ENCODE results near the gene SHTN1.

SHTN1 gene

DNA sequence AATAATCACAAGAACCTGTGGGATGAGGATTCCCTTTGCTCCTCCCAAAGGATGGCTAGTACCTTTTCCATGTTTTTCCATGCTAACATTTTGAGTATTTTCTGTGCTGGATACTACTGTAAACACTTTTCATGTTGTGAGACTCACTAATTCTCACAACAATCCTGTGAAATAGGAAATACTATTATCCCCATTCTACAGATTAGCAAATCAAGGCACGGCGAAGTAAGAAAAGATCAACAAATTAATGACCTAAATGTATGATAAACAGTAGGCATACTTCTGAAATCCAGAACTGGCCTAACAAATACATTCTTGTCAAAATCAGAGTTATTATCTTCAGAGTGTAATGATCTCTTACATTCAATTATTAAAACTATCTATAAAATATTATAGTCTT lies 86.4 kb downstream of the SHTN1 start:
- TF ChIP-seq, protein P1, sequence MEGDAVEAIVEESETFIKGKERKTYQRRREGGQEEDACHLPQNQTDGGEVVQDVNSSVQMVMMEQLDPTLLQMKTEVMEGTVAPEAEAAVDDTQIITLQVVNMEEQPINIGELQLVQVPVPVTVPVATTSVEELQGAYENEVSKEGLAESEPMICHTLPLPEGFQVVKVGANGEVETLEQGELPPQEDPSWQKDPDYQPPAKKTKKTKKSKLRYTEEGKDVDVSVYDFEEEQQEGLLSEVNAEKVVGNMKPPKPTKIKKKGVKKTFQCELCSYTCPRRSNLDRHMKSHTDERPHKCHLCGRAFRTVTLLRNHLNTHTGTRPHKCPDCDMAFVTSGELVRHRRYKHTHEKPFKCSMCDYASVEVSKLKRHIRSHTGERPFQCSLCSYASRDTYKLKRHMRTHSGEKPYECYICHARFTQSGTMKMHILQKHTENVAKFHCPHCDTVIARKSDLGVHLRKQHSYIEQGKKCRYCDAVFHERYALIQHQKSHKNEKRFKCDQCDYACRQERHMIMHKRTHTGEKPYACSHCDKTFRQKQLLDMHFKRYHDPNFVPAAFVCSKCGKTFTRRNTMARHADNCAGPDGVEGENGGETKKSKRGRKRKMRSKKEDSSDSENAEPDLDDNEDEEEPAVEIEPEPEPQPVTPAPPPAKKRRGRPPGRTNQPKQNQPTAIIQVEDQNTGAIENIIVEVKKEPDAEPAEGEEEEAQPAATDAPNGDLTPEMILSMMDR (IDR thresholded peaks at IDR 0.05; ENCODE audit: low read depth, low read length), result no peak
- no peak overlapping the region for H3K4me3 ChIP-seq (ENCODE audit: low read depth, low read length)

DNA sequence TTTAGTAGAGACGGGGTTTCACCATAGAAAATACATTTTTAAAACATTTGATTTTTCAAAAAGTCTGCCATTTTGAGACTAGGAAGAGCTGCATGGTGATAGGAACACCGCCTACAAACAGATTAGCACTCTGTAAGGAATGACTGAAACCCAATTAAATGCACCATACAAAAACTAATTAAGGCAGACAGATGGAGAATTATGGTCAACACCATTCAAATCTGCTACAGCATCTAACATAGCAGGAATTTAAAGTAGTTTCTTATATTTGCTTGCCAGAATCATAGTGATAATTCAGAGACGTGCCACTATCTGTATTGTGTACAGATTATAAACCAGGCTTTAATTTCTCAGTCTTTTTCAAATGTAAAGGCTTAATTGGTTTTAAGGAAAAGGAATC lies 87.5 kb downstream of the SHTN1 start:
- TF ChIP-seq, protein P1 (IDR thresholded peaks at IDR 0.05; ENCODE audit: low read depth, low read length), result no peak
- H3K4me3 ChIP-seq (ENCODE audit: low read depth, low read length), result no peak overlapping the region

DNA sequence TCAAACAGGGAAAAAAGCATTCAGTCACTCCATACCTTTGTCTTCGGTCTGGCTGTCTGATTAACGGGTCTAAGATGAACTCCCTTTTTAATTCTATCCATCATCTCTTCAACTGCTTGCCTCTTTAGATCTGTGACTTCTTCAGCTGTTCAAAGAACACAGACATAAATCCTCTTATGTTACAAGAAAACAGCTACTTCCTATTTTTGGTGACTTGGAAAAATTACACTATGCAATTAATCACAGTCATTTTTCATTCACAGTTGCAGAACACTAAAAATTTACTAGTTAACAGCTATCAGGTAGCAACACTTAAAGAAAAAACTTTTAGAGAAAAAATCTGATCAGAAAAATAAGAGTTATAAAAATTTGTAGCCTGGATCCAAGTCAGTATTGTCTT lies 89.6 kb downstream of the SHTN1 start:
- H3K4me3 ChIP-seq (ENCODE audit: low read depth, low read length), result no peak overlapping the region
- TF ChIP-seq, protein P1 (IDR thresholded peaks at IDR 0.05; ENCODE audit: low read depth, low read length), result no peak

DNA sequence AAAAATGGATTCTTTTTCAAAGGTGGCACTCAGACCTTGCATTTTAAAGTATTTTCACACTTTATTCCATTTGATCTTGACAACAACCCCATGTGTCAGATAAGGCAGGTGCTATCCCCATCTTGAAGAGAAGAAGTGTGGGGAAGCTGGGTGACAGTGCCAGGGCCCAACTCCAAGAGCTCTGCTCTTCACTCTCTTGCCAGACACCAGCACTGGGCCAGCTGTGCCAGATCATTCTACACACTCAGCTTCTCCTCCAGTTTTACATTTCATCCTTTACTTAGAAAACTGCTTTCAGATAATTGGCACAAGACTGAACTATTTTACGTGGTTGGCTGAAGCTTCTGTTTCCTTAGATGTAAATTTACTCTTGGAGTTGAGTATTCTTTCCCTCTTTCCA lies 91.3 kb downstream of the SHTN1 start:
- H3K4me3 ChIP-seq (ENCODE audit: low read depth, low read length), result no peak overlapping the region
- TF ChIP-seq, protein P1 (IDR thresholded peaks at IDR 0.05; ENCODE audit: low read depth, low read length), result no peak

DNA sequence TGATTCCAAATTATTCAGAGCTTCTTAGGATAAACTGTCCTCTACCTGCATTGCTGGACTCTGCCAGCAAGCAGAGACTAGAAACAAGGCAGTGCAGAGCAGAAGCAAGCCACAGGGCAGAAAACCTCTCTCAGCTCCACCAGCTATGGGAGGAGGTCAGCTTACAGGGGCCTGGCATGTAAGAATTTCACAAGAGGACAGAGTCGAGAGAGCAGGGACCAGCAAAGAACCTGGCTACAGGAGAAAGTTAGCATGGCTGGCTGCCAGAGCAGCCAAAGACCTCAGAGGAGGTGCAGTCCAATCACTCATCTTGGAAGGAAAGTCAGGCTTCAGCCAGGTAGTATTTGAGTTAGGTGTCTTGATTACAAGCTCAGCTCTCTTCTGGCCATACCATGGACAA lies 92.8 kb downstream of the SHTN1 start:
- TF ChIP-seq, protein P1 (IDR thresholded peaks at IDR 0.05; ENCODE audit: low read depth, low read length), result no peak
- H3K4me3 ChIP-seq (ENCODE audit: low read depth, low read length), result no peak overlapping the region

DNA sequence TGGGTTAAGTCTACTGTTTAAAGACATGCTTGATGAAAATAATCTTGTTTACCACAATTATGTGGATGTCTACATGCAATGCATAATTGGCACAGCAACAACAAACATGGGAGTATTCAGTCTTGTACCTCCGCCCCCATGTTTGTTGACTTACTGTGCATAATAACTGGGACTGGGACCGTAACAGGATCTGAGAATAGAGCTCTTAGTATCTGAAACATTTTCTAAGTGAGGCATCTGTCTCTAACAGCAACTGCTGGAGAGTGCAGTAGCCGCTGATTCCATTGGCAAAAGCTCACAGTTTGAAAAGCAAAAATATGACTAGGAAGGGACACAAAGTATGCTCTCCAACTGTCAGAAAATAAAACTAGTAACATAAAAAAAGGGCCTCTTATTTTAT lies 94.1 kb downstream of the SHTN1 start:
- TF ChIP-seq, protein P1 (IDR thresholded peaks at IDR 0.05; ENCODE audit: low read depth, low read length), result no peak
- no peak overlapping the region for H3K4me3 ChIP-seq (ENCODE audit: low read depth, low read length)

DNA sequence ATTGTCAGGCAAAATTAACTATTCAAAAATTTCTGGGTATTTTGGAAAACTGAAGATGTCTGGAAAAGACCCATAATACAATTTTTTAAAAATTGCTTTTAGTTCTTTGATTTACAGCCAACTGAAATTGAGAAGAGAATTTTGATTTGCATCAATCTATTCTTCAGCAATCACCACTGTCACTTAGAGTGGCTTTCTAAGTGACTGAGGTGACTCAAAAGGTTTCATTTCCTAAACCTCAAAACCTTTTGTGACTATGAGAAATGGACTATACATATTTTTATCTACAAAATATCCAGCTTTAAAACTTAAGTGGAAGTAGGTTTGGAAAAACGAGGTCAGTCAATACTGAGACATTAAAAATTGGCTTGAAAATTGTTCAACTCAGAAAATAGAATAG lies 95.7 kb downstream of the SHTN1 start:
- no peak overlapping the region for H3K4me3 ChIP-seq (ENCODE audit: low read depth, low read length)
- TF ChIP-seq, protein P1 (IDR thresholded peaks at IDR 0.05; ENCODE audit: low read depth, low read length), result no peak
